Panc1 (cell line): ENCODE data around the gene ZNF335. TPM values are rescaled to one million over a fixed set of nuclear protein-coding genes. Genes with fewer than 3 reads are reported as not detected.
"Not testable (repeated sequence)": the region's sequence is repeated elsewhere in the genome, so short reads cannot be mapped to it uniquely, and the experiment has no call there.

Experiments
- ATAC-seq: fragments of 200-7000 bp; cut with Tn5 transposase; 2 replicates; pipeline ENCODE4 v1.9.1; 2020; ENCODE audit warnings: mild to moderate bottlenecking, moderate library complexity
- BruUV-seq: library from RNA; stranded (reverse); fragments of 400-500 nt; replicated peaks from 2 replicates; lab custom pipeline; 2021; lab: Mats Ljungman, UMichigan
- CTCF ChIA-PET: fragments of 300-600 bp; sonication (Branson Sonifier 250); formaldehyde crosslinking; loops from one replicate; lab custom pipeline; 2022; ENCODE audit warnings: antibody characterized with exemption; lab: Charles Lee
- POLR2A ChIA-PET: fragments of 300-600 bp; sonication (Branson Sonifier 250); formaldehyde crosslinking; loops from one replicate; lab custom pipeline; 2022; ENCODE audit warnings: antibody characterized with exemption; lab: Charles Lee
- DNase-seq: peaks from one replicate; pipeline ENCODE4 v3.0.0-alpha.2; 2010; ENCODE audit warnings: low read depth, low spot score
- H3K27ac ChIP-seq: 2 replicates; pipeline ENCODE4 v1.5.1; 2011; ENCODE audit warnings: mild to moderate bottlenecking, low read length, inconsistent platforms
- H3K27me3 ChIP-seq: fragments of 200-500 bp; sonication (Bioruptor generic); 2 replicates; pipeline ENCODE4 v1.6.0; 2014; ENCODE audit warnings: low read length, inconsistent platforms; ENCODE audit not compliant: control insufficient read depth, insufficient read depth
- H3K36me3 ChIP-seq: fragments of 200-500 bp; sonication (Bioruptor generic); 2 replicates; pipeline ENCODE4 v1.5.1; 2014; ENCODE audit warnings: inconsistent platforms, mild to moderate bottlenecking, low read length, moderate library complexity; ENCODE audit not compliant: control insufficient read depth, insufficient read depth
- H3K4me1 ChIP-seq: 2 replicates; pipeline ENCODE4 v1.5.1; 2011; ENCODE audit warnings: inconsistent platforms, mild to moderate bottlenecking, low read length, moderate library complexity; ENCODE audit not compliant: control insufficient read depth, insufficient read depth
- H3K4me3 ChIP-seq, 2 experiments: 2 replicates each; pipeline ENCODE4 v1.5.1; 2011 to 2012; ENCODE audit warnings: low read depth in 2 of 2, low read length in 2 of 2, mild to moderate bottlenecking in 2 of 2, inconsistent platforms in 1 of 2, moderate library complexity in 1 of 2
- H3K9me3 ChIP-seq: fragments of 200-500 bp; sonication (Bioruptor generic); 2 replicates; pipeline ENCODE4 v1.5.1; 2014; ENCODE audit warnings: low read depth, mild to moderate bottlenecking, inconsistent platforms, low read length, moderate library complexity; ENCODE audit not compliant: control insufficient read depth, insufficient read depth
- POLR2AphosphoS5 ChIP-seq: IDR thresholded peaks from 2 replicates; pipeline ENCODE4 v1.6.1; 2012; ENCODE audit warnings: mild to moderate bottlenecking, low read depth, low read length, moderate library complexity
- REST ChIP-seq, 2 experiments: IDR thresholded peaks; 2 replicates each; pipeline ENCODE4 v1.6.1; 2011 to 2012; ENCODE audit warnings: low read depth in 2 of 2, control low read depth in 1 of 2, low read length in 1 of 2, mild to moderate bottlenecking in 1 of 2, moderate library complexity in 1 of 2; ENCODE audit not compliant: insufficient read depth in 1 of 2
- SIN3A ChIP-seq: IDR thresholded peaks from 2 replicates; pipeline ENCODE4 v1.6.1; 2012; ENCODE audit warnings: low read depth, mild to moderate bottlenecking, low read length, moderate library complexity, borderline replicate concordance; ENCODE audit not compliant: insufficient read depth
- TCF7L2 ChIP-seq: IDR thresholded peaks from 2 replicates; pipeline ENCODE4 v1.6.1; 2011; ENCODE audit warnings: mild to moderate bottlenecking, low read depth, low read length, inconsistent platforms
- in situ Hi-C: cut with HindIII; loops from 2 replicates; pipeline ENCODE4 v1.10.0; 2016; ENCODE audit warnings: low sequenced_read_pairs, low pct_unique_long_range_greater_than_20kb
- intact Hi-C: fragments of 100-400 bp; cut with micrococcal nuclease; formaldehyde crosslinking; loops from one replicate; pipeline ENCODE4 v1.10.0; 2022; ENCODE audit not compliant: unreplicated experiment
- total RNA-seq: library from RNA; stranded (reverse); gene quantifications from one replicate; pipeline ENCODE4 v1.2.1, GENCODE V29; 2021; ENCODE audit not compliant: unreplicated experiment
- TF ChIP-seq, protein P1 (sequence below): fragments of 450-650 bp; IDR thresholded peaks from 2 replicates; pipeline ENCODE4 v1.5.1; 2017; ENCODE audit warnings: mild to moderate bottlenecking

Gene ZNF335
- total RNA-seq, 1 experiment from 2014 or later = 31.1 TPM

DNA sequence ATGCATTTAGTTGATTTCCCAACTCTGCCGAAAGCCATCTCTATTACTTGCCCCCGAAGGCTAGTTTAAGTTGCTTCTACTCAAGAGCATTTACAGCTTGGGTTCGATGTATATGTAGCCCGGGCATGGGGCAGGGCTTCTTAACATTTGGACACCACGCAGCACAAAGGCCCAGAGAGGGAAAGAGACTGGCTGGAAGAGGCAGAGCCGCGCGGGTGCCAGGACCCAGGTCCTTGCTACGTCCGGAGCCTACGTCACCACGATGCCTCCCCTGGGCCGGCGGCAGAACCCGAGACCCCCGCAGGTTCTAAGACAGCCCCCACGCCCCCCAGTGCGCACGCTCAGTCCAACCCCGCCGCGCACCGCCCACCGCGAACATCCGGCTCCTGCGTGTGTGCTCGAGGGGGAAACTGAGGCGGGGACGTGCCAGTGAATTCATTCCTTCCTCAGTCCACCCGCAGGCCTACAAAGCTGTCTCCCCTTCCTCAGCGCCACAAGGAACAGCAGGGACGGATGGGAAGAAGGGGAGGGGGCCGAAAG lies 37.9 kb downstream of the ZNF335 start:
- CTCF ChIA-PET = no interaction called here
- Histone ChIP-seq H3K27me3 (no peaks in the 10 kb centered on the region), H3K9me3 (no peaks in the 10 kb centered on the region), H3K4me1 (peaks cover 12% of the 10 kb centered on the region), H3K4me3 (peak overlapping the region; percentile 77 to 92), H3K36me3 (no peaks in the 10 kb centered on the region; the same call in 1 of the 2 replicates), H3K27ac (peak overlapping the region; percentile 95)
- TSS peak; percentile 93 for BruUV-seq
- in situ Hi-C loops (no loop called here), intact Hi-C loops (no loop called here)
- no peak for TF ChIP-seq TCF7L2
- DNase-seq (no peak), ATAC-seq (peak; percentile 50)
- POLR2A ChIA-PET = interaction anchor here (0.6 to 0.7 kb wide), 5 partner anchors 10 to 640 kb away, joined by 3 to 7 read pairs (median 3); no protein-coding TSS in a partner anchor

GRCh38 chr20:45933266-45934045 lies 38.5 kb downstream of the ZNF335 start:
- intact Hi-C loops (no loop called here), in situ Hi-C loops (no loop called here)
- peak; percentile 32 for ATAC-seq
- Histone ChIP-seq H3K4me3 (peak overlapping the region; percentile 77 to 92), H3K27me3 (no peaks in the 10 kb centered on the region), H3K4me1 (peaks cover 12% of the 10 kb centered on the region), H3K36me3 (no peaks in the 10 kb centered on the region; the same call in 1 of the 2 replicates), H3K27ac (peak overlapping the region; percentile 95), H3K9me3 (no peaks in the 10 kb centered on the region)
- DNase-seq = no peak
- ChIA-PET POLR2A (interaction anchor here (0.6 kb wide), 2 partner anchors 18 to 544 kb away, joined by 3 to 13 read pairs; no protein-coding TSS in a partner anchor), CTCF (no interaction called here)
- no TSS peak for BruUV-seq
- no peak for TF ChIP-seq POLR2AphosphoS5
- TF ChIP-seq, protein P1, sequence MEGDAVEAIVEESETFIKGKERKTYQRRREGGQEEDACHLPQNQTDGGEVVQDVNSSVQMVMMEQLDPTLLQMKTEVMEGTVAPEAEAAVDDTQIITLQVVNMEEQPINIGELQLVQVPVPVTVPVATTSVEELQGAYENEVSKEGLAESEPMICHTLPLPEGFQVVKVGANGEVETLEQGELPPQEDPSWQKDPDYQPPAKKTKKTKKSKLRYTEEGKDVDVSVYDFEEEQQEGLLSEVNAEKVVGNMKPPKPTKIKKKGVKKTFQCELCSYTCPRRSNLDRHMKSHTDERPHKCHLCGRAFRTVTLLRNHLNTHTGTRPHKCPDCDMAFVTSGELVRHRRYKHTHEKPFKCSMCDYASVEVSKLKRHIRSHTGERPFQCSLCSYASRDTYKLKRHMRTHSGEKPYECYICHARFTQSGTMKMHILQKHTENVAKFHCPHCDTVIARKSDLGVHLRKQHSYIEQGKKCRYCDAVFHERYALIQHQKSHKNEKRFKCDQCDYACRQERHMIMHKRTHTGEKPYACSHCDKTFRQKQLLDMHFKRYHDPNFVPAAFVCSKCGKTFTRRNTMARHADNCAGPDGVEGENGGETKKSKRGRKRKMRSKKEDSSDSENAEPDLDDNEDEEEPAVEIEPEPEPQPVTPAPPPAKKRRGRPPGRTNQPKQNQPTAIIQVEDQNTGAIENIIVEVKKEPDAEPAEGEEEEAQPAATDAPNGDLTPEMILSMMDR = no peak
- no peak for TF ChIP-seq TCF7L2
- TF ChIP-seq REST (IDR thresholded peaks at IDR 0.05; ENCODE audit: insufficient read depth in 1 of 2, low read depth in 2 of 2, low read length in 1 of 2) = no peak
- TF ChIP-seq SIN3A = no peak

DNA sequence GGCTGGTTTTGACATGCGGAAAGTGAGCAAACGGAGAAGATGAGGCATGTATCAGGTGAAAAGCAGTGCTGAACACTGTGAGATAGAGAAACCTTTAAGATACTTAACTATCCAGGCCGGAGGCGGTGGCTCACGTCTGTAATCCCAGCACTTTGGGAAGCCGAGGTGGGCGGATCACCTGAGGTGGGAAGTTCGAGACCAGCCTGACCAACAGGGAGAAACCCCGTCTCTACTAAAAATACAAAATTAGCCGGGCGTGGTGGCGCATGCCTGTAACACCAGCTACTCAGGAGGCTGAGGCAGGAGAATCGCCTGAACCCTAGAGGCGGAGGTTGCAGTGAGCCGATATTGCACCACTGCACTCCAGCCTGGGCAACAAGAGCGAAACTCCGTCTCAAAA lies 40.3 kb downstream of the ZNF335 start:
- in situ Hi-C loops, H3K4me3 ChIP-seq, H3K27me3 ChIP-seq, POLR2A ChIA-PET, CTCF ChIA-PET, H3K36me3 ChIP-seq, DNase-seq, BruUV-seq, H3K9me3 ChIP-seq, intact Hi-C loops, H3K27ac ChIP-seq, H3K4me1 ChIP-seq, ATAC-seq: not testable (repeated sequence)
